Endothelial cell of umbilical vein (primary cell): ENCODE data around the gene TCF21. TPM values are rescaled to one million over a fixed set of nuclear protein-coding genes. Genes with fewer than 3 reads are reported as not detected.

Source experiments
- BruUV-seq: library from RNA; stranded (reverse); fragments of 400-500 nt; replicated peaks from 2 replicates; lab custom pipeline; 2021; lab: Mats Ljungman, UMichigan
- CTCF ChIA-PET: fragments of 300-600, 350-600 bp; sonication (Branson Sonifier 250); formaldehyde crosslinking; loops from one replicate; lab custom pipeline; 2021; ENCODE audit warnings: antibody characterized with exemption, inconsistent platforms; lab: Charles Lee
- POLR2A ChIA-PET: fragments of 300-600, 350-600 bp; sonication (Branson Sonifier 250); formaldehyde crosslinking; loops from one replicate; lab custom pipeline; 2021; ENCODE audit warnings: antibody characterized with exemption, inconsistent platforms; lab: Charles Lee
- DNase-seq: peaks from one replicate; pipeline ENCODE4 v3.0.0-alpha.2; 2011; ENCODE audit warnings: low read depth, low spot score
- FAIRE-seq: peaks from 2 replicates; lab custom pipeline; 2011; peaks lifted over from hg19 to GRCh38; lab: Jason Lieb, UNC
- H2AFZ ChIP-seq: 2 replicates; pipeline ENCODE4 v1.6.0; 2012; ENCODE audit warnings: low read depth, low read length, control low read depth, inconsistent platforms
- H3K27ac ChIP-seq: 2 replicates; pipeline ENCODE4 v1.5.1; 2011; ENCODE audit warnings: low read depth, mild to moderate bottlenecking, control low read depth, low read length, moderate library complexity; ENCODE audit not compliant: insufficient read depth
- H3K27me3 ChIP-seq, 2 experiments: 2 replicates each; pipeline versions ENCODE4 v1.6.0 to v1.6.1; 2011; ENCODE audit warnings: low read length in 2 of 2, mixed read lengths in 1 of 2; ENCODE audit not compliant: control insufficient read depth in 2 of 2, insufficient read depth in 2 of 2
- H3K36me3 ChIP-seq, 2 experiments: 2 replicates in 1 of 2; 3 replicates in 1 of 2; pipeline ENCODE4 v1.5.1; 2011; ENCODE audit warnings: low read length in 2 of 2, mild to moderate bottlenecking in 1 of 2, moderate library complexity in 1 of 2; ENCODE audit not compliant: control insufficient read depth in 2 of 2, insufficient read depth in 2 of 2; ENCODE audit errors: extremely low read depth in 1 of 2
- H3K4me1 ChIP-seq: 3 replicates; pipeline ENCODE4 v1.5.1; 2011; ENCODE audit warnings: mild to moderate bottlenecking, low read length; ENCODE audit not compliant: control insufficient read depth, insufficient read depth; ENCODE audit errors: extremely low read depth
- H3K4me2 ChIP-seq: 2 replicates; pipeline ENCODE4 v1.6.1; 2011; ENCODE audit warnings: low read length, control low read depth, mixed read lengths; ENCODE audit not compliant: insufficient read depth
- H3K4me3 ChIP-seq, 3 experiments: fragments of 200-600 bp in 1 of 3; sonication (generic), shearing (Covaris generic) in 1 of 3; replicated peaks in 1 of 3; 2 replicates each; pipeline ENCODE4 v1.5.1; 2011 to 2016; ENCODE audit warnings: control low read depth in 3 of 3, low read length in 3 of 3, mild to moderate bottlenecking in 2 of 3, inconsistent platforms in 1 of 3, low read depth in 1 of 3, moderate library complexity in 1 of 3; ENCODE audit not compliant: insufficient read depth in 1 of 3
- H3K79me2 ChIP-seq: 2 replicates; pipeline ENCODE4 v1.6.0; 2012; ENCODE audit warnings: low read length, inconsistent platforms; ENCODE audit not compliant: control insufficient read depth, insufficient read depth
- H3K9ac ChIP-seq: replicated peaks from 2 replicates; pipeline ENCODE3; 2011; ENCODE audit warnings: low read length, control low read depth; ENCODE audit not compliant: insufficient read depth; ENCODE audit errors: extremely low read depth
- H3K9me1 ChIP-seq: replicated peaks from 3 replicates; pipeline ENCODE4 v1.6.0; 2011; ENCODE audit warnings: mild to moderate bottlenecking, low read length; ENCODE audit not compliant: control insufficient read depth, insufficient read depth; ENCODE audit errors: extremely low read depth
- H3K9me3 ChIP-seq: replicated peaks from 2 replicates; pipeline ENCODE4 v1.5.1; 2012; ENCODE audit warnings: low read length, inconsistent platforms; ENCODE audit not compliant: control insufficient read depth, insufficient read depth
- H4K20me1 ChIP-seq: replicated peaks from 2 replicates; pipeline ENCODE3; 2011; ENCODE audit warnings: mild to moderate bottlenecking, low read length; ENCODE audit not compliant: control insufficient read depth, insufficient read depth; ENCODE audit errors: extremely low read depth
- EZH2 ChIP-seq: IDR thresholded peaks from 2 replicates; pipeline ENCODE4 v1.6.1; 2012; ENCODE audit warnings: borderline replicate concordance, low read depth, mild to moderate bottlenecking, moderate library complexity, low read length, inconsistent platforms; ENCODE audit not compliant: severe bottlenecking
- FOS ChIP-seq: IDR thresholded peaks from 2 replicates; pipeline ENCODE4 v1.6.1; 2011; ENCODE audit warnings: mild to moderate bottlenecking, low read length, moderate library complexity, borderline replicate concordance; ENCODE audit not compliant: insufficient read depth
- GATA2 ChIP-seq: IDR thresholded peaks from 2 replicates; pipeline ENCODE4 v1.7.0; 2011; ENCODE audit warnings: low read depth, mild to moderate bottlenecking, moderate library complexity, mixed read lengths, low read length; ENCODE audit not compliant: insufficient read length, insufficient read depth
- MYC ChIP-seq: IDR thresholded peaks from one replicate; pipeline ENCODE4 v1.6.1; 2011; ENCODE audit warnings: mild to moderate bottlenecking, low read depth, low read length
- dilution Hi-C: fragments of 300-500 bp; cut with MboI; formaldehyde crosslinking; loops from one replicate; pipeline ENCODE4 v1.15.0; 2019; ENCODE audit warnings: low sequenced_read_pairs; ENCODE audit not compliant: extremely low pct_ligation_motif_present
- intact Hi-C: fragments of 100-400 bp; cut with micrococcal nuclease; formaldehyde crosslinking; loops from one replicate; pipeline ENCODE4 v1.10.0; 2022
- polyA plus RNA-seq, 4 experiments: library from polyadenylated mRNA; depleted of rRNA in 3 of 4; stranded (reverse) in 3 of 4; unstranded in 1 of 4; fragments of >200 nt; gene quantifications; 2 replicates each; pipeline versions ENCODE4 v1.2.1 to v1.2.3, GENCODE V29; 2011 to 2012; ENCODE audit warnings: missing spikeins in 1 of 4
- total RNA-seq: library from RNA; stranded (reverse); gene quantifications from 2 replicates; pipeline ENCODE4 v1.2.3, GENCODE V29; 2021
- TF ChIP-seq, protein P1 (sequence below), 2 donors: IDR thresholded peaks; 1 replicate in 1 of 2; 2 replicates in 1 of 2; pipeline ENCODE4 v1.5.1; 2011; ENCODE audit warnings: low read length in 2 of 2, mild to moderate bottlenecking in 2 of 2, moderate library complexity in 2 of 2, control low read depth in 1 of 2, inconsistent platforms in 1 of 2, low read depth in 1 of 2; ENCODE audit not compliant: insufficient read depth in 1 of 2; ENCODE audit errors: extremely low read depth in 1 of 2

The TCF21 gene
- total and polyA plus RNA-seq, 2 donors (not counting 3 experiments of a cell fraction or from before 2014, with no cell fraction given): not detected

DNA sequence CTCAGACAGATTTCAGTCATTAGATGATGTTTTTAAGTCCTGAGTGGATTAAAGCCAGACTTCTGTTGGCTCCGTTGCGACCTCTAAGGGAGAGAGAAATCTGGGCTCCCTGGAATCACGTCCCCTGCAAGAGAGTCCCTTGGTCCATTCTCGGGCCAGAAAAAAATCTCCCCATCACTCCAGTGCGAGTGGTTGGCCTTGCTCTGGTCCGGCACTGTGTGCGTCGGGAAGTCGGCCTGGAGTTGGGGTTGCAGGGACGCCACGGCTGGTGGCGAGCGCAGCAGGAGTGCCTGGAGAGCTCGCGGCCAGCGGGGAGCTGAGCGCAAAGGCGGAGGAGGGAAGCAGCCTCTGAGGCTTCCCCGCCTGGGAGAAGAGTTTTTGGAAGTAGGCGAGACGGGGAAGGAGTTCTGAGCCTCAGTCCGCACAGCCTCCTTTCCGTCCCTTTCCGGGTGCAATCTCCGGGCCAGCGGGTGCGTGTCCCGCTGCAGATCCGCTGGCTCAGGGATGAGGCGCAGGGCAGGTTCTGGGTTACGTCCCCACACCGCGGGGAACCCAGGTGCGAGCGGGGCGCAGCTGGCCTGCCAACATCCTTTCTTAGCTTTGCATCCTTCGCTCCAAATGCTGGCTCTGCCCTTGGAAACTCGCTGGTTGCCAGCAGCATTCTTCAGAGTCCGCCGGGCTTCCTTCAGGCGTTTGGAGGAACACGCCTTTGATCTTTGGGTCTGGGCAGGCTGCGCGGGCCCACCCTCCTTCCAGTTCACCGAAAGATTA, 6.8 kb downstream of the TCF21 start:
- H3K36me3 ChIP-seq: no peaks in the 10 kb centered on the region
- no peaks in the 10 kb centered on the region for H3K9me3 ChIP-seq
- DNase-seq: no peak
- H3K27me3 ChIP-seq: peaks cover 66 to 82% of the 10 kb centered on the region in 2 experiments
- no peaks in the 10 kb centered on the region for H4K20me1 ChIP-seq
- dilution Hi-C loops (no loop called here), intact Hi-C loops (no loop called here)
- H3K9ac ChIP-seq: no peak overlapping the region
- H3K4me2 ChIP-seq: no peak overlapping the region
- H3K79me2 ChIP-seq: no peaks in the 10 kb centered on the region
- TF ChIP-seq FOS: no peak
- no peak for TF ChIP-seq MYC
- TF ChIP-seq, protein P1, sequence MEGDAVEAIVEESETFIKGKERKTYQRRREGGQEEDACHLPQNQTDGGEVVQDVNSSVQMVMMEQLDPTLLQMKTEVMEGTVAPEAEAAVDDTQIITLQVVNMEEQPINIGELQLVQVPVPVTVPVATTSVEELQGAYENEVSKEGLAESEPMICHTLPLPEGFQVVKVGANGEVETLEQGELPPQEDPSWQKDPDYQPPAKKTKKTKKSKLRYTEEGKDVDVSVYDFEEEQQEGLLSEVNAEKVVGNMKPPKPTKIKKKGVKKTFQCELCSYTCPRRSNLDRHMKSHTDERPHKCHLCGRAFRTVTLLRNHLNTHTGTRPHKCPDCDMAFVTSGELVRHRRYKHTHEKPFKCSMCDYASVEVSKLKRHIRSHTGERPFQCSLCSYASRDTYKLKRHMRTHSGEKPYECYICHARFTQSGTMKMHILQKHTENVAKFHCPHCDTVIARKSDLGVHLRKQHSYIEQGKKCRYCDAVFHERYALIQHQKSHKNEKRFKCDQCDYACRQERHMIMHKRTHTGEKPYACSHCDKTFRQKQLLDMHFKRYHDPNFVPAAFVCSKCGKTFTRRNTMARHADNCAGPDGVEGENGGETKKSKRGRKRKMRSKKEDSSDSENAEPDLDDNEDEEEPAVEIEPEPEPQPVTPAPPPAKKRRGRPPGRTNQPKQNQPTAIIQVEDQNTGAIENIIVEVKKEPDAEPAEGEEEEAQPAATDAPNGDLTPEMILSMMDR (IDR thresholded peaks at IDR 0.05; ENCODE audit: extremely low read depth in 1 of 2, insufficient read depth in 1 of 2, low read depth in 1 of 2, low read length in 2 of 2): no peak
- TF ChIP-seq GATA2: no peak
- TF ChIP-seq EZH2: peak; percentile 88
- no peak overlapping the region for H3K27ac ChIP-seq
- H2AFZ ChIP-seq: no peak overlapping the region
- FAIRE-seq: no peak
- no peaks in the 10 kb centered on the region for H3K4me1 ChIP-seq
- POLR2A ChIA-PET: no interaction called here
- CTCF ChIA-PET: interaction anchor here (1.2 kb wide), 1 partner anchor 201 kb away, joined by 3 read pairs; no protein-coding TSS in a partner anchor
- BruUV-seq: no TSS peak
- no peaks in the 10 kb centered on the region for H3K9me1 ChIP-seq
- H3K4me3 ChIP-seq: no peak overlapping the region
